Hindlimb muscle (tissue), 1 donor: Measurements from ENCODE around the gene KCNQ2. TPM values are rescaled to one million over a fixed set of nuclear protein-coding genes. Genes with fewer than 3 reads are reported as not detected.

Experiments used
- DNase-seq: peaks from one replicate; pipeline ENCODE4 v3.0.0-alpha.2; 2013
- polyA plus RNA-seq: library from polyadenylated mRNA; unstranded; fragments of 120-200 nt; gene quantifications from one replicate; pipeline ENCODE4 v1.2.1, GENCODE V29; 2013; ENCODE audit not compliant: insufficient read length

Gene KCNQ2
- polyA plus RNA-seq, 1 donor, result 1.8 TPM

DNA sequence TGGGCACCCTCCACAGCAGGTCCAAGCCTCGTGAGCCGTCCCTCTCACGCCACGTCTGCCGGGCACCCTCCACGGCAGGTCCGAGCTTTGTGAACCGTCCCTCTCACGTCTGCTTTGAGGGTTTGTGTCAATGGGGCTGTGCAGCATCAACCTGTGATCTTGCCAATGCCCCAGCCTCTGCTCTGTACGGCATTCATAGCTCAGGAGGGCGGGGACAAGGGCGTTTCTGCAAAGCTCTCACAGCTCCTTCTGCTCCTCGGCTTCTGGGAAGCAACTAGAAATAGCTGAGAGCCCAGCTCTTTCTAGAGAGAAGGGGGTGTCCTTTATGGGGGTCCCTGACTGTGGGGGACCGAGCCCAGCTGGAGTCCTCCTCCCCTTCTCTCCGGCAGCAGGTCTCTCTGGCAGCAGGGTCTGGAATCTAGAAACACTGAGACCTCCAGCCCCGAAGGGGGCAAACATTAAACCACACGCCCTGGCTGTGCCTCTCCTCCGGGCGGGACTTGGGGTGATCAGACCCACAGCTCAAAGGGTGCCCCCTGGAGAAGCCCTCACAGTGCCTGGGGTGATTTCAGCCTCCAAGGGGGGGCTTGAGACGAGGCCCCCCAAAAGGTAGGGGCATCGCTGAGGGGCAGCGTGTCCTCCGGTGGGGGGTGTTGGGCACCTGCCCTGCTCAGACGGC is 70.1 kb downstream of the KCNQ2 start:
- DNase-seq, result no peak

DNA sequence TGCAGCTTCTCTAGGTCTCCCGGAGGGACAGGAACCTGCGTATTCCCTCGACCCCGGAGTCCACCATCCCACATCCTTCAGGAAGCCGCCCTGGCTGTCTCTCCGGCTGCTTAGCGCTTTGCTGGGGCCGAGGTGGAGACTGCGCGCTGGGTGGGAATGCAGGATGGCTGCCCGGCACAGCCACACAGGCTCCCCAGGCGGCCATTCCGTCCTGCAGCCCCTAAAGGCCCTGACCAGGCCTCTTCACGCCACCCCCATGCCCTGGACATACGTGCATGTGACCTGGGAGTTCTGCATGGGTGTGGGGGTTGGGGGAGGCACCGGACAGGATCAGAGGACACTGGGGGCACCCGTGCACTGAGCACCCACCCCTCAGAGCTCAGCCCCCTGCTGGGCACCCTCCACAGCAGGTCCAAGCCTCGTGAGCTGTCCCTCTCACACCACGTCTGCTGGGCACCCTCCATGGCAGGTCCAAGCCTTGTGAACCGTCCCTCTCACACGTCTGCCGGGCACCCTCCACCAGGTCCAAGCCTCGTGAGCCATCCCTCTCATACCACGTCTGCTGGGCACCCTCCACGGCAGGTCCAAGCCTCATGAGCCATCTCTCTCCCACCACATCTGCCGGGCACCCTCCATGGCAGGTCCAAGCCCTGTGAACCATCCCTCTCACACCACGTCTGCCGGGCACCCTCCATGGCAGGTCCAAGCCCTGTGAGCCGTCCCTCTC is 70.9 kb downstream of the KCNQ2 start:
- DNase-seq, result no peak

DNA sequence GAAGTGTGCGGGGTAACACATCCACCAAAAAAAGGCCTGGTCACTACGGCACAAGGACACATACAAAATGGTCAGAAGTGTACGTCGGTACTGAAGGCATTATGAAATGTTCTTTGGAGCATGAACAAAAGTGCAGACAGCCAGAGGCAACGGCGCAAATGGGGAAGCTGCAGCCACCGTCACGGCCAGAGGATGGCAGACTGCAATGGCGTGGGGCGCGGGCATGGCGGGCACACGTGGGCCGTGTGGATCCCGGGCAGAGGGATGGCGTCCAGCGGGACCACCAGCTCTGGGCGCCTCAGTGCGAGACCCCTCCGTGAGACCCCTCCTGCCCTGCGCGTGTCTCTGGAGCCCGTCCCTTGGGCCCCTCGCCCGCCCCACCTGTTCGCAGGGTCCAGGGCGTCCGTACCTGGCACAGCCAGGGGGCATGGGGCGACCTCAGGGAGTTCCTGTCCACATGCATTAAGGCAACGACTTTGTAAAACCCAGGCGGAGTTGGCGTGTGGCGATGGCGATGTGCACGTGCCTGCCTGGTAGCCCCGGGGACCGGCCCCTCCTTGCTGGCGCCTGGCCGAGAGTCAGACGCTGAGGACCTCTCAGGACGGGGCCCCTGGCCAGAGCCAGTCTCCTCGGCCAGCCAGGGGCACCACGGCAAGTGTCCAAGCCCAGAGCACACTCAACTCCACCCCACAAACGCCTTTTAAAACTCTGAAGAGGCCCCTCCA is 71.8 kb downstream of the KCNQ2 start:
- no peak for DNase-seq

DNA sequence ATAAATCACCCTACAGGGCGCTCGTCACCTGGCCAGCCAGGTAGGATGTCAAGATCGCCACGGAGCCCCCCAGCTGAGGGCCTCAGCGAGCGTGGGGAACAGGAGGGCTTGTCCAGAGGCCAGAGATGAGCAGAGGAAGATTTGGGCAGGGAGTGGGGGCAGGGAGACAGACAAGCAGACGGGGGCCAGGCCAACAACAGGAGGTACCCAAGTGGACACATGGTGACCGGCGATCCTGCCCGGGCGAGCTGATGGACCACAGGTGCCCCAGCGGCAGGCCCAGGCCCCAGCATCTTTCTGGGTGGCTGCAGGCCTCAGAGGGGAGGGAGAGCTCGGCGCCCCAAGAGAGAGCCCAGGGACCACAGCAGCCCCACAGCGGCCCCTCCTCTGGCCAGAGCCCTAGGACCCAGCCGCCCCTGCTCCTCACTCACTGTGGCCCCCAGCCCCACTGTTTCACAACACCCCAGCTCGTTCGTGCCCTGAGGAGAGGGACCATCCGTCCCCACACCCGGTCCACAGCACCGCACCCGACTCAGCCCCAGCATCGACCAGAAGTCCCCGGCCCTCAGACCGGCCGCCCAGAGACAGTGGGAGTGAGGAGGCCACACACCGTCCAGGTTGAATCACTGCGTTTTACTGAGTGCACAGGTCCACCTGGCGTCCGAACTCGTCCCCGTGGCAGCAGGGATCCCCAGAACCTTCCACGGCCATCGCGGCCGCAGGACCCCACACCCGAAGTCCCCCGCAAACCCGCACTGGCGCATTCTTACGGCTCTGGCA is 72.7 kb downstream of the KCNQ2 start:
- no peak for DNase-seq

DNA sequence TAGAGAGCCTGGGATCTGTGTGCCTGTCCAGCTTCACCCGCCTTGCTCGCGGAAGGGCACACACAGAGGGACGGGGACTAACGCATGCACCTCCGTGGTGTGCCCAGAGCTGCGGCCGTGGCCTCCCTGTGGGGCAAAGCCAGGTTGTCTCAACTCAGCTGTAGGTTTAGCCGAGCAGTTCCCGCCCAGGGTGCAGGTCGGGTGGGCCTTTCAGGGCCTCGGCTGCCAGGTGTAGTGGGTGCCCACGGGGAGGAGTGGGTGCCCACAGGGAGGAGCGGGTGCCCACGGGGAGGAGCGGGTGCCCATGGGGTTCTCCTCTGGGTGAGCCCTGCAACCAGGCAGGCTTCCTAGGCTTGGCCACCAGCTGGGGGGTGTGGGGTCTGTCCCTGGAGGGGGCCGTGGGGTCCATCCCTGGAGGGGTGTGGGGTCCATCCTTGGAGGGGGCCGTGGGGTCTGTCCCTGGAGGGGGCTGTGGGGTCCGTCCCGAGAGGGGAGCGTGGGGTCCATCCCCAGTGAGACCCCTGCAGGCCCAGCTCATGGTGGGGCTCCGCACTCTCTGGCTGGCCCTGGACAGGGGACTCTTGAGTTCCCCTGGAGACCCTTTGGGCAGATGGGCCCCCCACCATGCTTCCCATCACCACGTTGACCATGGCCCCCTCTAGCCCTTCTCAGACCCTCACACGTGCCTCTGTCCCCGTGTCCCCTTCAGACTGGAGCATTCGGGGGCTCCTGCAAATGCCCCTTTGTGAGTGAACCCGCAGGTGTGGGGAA is 73.5 kb downstream of the KCNQ2 start:
- no peak for DNase-seq

DNA sequence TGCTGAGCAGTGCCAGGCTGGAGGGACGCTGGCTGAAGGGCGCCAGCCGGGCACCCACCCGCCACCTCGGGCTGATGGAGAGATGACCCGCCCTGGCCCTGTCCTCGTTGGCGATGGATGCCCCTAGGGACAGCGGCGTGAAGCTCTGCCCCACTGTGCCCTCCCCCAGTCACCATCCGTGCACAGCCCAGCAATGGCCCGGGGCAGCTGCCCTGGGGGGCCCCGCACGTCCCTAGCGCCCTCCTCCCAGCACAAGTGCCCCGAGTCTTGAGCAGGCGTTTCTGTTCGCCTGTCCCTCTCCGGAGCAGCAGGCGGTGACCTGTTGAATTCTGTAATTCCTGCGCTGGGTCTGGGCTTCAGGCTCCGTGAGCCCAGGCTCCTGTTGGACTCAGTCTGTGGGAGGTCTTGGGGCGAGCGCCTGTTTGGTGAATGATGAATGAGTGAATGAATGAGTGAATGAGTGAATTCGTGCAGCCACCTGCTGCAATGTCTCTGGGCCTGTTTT is 74.5 kb downstream of the KCNQ2 start:
- DNase-seq, result no peak

GRCh38 chr20:63397155-63397843 is 75.2 kb downstream of the KCNQ2 start:
- no peak for DNase-seq

- DNase-seq, result no peak
Observed at GRCh38 chr20:63396300-63396699, 76.2 kb downstream of the KCNQ2 start.

DNA sequence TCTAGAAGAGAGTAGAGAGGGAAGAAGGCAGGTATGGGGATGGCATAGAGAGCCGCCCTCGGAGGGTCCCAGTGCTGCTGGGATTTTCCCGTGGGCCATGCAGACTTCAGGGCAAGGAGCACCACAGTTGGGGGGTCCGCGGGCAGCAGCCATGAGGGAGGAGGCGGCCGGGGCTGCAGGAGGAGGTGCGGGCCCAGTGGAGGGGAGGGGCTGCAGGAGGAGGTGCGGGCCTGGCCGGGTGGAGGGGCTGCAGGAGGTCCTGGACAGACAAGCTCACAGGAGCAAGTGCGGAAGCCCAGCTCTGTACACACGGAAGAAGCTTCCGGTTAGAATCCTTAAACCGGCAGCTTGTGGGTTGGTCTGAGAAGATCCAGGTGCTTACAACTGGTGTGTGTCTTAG is 76.7 kb downstream of the KCNQ2 start:
- no peak for DNase-seq

- no peak for DNase-seq
Observed at GRCh38 chr20:63394920-63395455, 77.5 kb downstream of the KCNQ2 start.

GRCh38 chr20:63394069-63394919 is 78.2 kb downstream of the KCNQ2 start:
- no peak for DNase-seq

DNA sequence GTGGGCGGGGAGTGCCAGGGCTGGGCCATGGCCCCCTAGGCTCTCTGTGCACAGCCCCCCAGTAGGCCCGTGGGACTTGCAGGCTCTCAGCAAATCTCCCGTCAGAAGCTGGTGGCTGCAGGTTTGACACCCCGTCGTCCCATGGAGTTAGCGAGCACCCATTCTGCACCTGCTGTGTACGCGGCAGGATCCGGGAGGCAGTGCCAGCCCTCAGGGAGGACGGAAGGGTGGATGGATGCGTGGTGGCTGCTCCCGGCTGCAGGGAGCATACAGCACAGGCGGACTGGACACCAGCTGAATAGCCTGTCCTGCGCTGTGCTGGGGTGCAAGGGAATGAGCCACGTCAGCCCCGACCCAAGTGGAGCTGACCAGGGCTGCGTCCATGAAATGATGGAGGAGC is 78.9 kb downstream of the KCNQ2 start:
- DNase-seq, result no peak

DNA sequence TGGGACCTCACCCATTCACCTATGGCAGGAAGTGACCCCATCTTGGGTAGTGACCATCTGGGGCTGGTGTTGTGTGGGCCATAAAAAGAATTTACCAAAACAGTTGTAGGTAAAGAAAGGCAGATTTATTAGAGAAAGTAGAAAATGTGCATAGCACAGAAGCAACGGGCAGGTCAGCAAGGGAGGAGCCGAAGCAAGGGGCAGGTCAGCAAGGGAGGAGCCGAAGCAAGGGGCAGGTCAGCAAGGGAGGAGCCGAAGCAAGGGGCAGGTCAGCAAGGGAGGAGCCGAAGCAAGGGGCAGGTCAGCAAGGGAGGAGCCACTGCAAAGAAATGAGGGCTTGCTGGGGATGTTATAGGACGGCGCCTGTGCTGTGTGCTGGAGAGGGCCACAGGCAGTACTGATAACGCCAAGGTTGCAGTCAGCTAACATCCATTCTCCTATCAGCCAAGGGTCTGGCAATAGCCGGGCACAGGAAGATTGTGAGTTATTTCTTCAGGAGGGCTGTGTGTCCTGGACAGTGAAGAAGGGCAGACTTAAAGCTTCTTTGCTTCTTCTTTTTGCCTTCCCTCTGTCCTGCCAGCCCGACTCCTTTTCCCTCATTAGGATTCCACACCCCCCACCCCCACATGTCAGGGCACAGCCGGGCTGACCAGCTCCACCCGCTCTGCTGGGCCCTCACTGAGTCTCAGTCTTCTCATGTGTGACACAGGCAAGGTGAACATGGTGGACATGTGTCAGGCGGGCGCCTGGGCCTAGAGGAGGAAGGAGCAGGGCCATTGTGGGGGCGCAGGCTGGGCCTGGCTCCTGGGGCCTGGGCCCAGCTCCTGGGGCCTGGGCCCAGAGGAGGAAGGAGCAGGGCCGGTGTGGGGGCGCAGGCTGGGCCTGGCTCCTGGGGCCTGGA is 79.7 kb downstream of the KCNQ2 start:
- DNase-seq, result no peak

- no peak for DNase-seq
Observed at GRCh38 chr20:63387917-63388316, 84.5 kb downstream of the KCNQ2 start.

GRCh38 chr20:63387393-63387792 is 85.1 kb downstream of the KCNQ2 start:
- no peak for DNase-seq

DNA sequence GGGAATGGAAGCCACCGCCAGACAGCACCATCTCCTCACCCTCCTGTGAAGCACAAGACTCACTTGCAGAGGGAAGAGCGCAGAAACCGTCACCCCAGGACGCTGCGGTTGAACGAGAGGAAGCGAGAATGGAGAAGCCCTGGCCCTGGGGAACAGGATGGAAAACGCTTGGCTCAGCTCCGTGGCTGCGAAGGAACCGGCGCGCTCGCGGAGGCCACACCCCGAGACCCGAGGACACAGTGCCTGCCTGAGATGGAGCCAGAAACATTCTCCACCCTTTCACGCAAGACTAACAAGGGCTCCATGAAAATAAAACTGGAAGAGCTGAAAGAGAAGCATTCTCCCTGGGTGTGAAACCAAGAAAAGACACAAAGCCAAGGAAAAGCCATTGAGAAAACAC is 86.0 kb downstream of the KCNQ2 start:
- no peak for DNase-seq

DNA sequence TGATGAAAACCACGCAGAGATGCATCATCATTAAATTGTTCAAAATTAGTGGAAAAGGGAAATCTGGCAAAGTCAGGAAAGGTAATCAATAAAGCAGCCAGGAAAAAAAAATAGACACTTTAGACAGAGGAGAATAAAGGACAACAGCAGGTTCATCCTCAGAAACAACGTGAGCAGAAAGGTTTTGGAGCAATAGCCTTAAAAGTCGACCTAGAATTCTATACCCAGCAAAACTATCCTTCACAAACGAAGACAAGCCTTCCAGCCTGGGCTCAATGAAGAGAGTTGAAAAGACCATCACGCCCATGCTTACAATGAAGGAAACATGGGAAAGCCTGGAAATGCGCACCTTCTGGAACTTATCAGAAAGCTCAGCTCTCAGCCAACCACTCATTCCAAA is 86.6 kb downstream of the KCNQ2 start:
- DNase-seq, result no peak

DNA sequence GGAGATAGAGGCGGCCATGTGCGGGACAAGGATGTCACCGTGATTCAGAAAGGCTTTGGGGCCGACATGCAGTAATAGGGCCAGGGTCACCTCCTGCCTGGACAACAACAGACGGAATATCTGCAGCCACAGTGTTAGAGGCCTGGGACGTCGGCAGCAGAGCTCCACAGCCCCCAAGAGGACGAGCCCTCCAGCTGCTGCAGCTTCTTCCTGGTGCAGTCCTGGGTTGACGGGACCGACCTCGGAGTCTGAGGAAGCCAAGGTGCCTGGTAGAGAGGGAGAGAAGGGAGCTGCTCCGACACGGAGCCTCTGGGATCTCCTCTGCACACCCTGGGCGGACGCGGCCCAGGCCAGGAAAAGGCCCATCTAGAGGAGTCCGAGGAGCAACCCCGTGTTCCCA is 88.1 kb downstream of the KCNQ2 start:
- no peak for DNase-seq

DNA sequence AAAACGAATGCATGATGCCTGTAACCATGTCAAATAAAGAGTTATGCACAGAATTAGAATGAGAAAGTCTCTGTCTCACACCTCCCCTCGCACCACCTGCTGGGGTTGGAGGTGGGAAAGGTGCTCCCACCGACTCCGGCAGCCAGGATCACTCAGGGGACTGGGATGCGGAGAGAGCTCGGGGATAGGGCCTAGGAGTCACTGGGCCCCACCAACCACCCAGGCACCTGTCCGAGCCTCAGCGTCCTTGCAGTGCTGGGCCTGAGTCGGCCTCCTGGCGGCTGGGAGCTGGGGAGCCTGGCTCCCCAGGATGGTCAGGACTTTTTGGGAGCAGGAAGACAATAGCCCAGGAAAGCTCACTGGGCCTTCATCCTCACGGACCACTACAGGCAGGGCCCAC is 88.9 kb downstream of the KCNQ2 start:
- DNase-seq, result no peak
